ENCODE measurements around the gene INSIG1.
A peak's percentile ranks its signal among the peaks of the same experiment; 100 is the strongest.

INSIG1 gene

GRCh38 chr7:155349601-155350331 lies 52.1 kb downstream of the INSIG1 start:
- Histone ChIP-seq H3K27me3 (peaks cover 0 to 47% of the 10 kb centered on the region in 2 donors), H3K4me1 (peaks cover 0 to 11% (median 5%) of the 10 kb centered on the region in 4 donors), H3K4me3 (no peak overlapping the region), H3K9me3 (no peaks in the 10 kb centered on the region), H3K27ac (no peak overlapping the region), H3K36me3 (no peaks in the 10 kb centered on the region)
- no peak for TF ChIP-seq CTCF (IDR thresholded peaks at IDR 0.05)
- intact Hi-C loops (cut with DNase I; ENCODE audit: low total_unique reads) = loop anchor here (5.0 kb wide), 1 partner anchor 427 kb away; no protein-coding TSS in a partner anchor
- peak in 1 of 2 donors; percentile 53 for DNase-seq

GRCh38 chr7:155351120-155351870 lies 53.6 kb downstream of the INSIG1 start:
- peaks cover 0 to 55% of the 10 kb centered on the region in 2 donors for H3K27me3 ChIP-seq

GRCh38 chr7:155352076-155352752 lies 54.5 kb downstream of the INSIG1 start:
- TF ChIP-seq CTCF (IDR thresholded peaks at IDR 0.05) = no peak
- Histone ChIP-seq H3K27me3 (peaks cover 0 to 63% of the 10 kb centered on the region in 2 donors), H3K4me3 (no peak overlapping the region), H3K4me1 (peaks cover 0 to 5% (median 0%) of the 10 kb centered on the region in 4 donors), H3K9me3 (no peaks in the 10 kb centered on the region), H3K27ac (no peak overlapping the region), H3K36me3 (no peaks in the 10 kb centered on the region)
- no peak for DNase-seq
- intact Hi-C loops (cut with DNase I; ENCODE audit: low total_unique reads) = loop anchor here (5.0 kb wide), 1 partner anchor 430 kb away; no protein-coding TSS in a partner anchor

More at GRCh38 chr7:155351120-155351870, 53.6 kb downstream of the INSIG1 start:
- H3K9me3 ChIP-seq = no peaks in the 10 kb centered on the region
- no peak for TF ChIP-seq CTCF (IDR thresholded peaks at IDR 0.05)
- H3K4me3 ChIP-seq = no peak overlapping the region
- peak in 1 of 2 donors; percentile 40 for DNase-seq
- intact Hi-C loops (cut with DNase I; ENCODE audit: low total_unique reads) = loop anchor here (5.0 kb wide), 1 partner anchor 429 kb away; no protein-coding TSS in a partner anchor
- peaks cover 0 to 5% (median 0%) of the 10 kb centered on the region in 4 donors for H3K4me1 ChIP-seq
- H3K36me3 ChIP-seq = no peaks in the 10 kb centered on the region
- H3K27ac ChIP-seq = no peak overlapping the region

- intact Hi-C loops (cut with DNase I; ENCODE audit: low total_unique reads) = loop anchor here (5.0 kb wide), 1 partner anchor 430 kb away; no protein-coding TSS in a partner anchor
- H3K36me3 ChIP-seq = no peaks in the 10 kb centered on the region
- no peak for DNase-seq
- no peaks in the 10 kb centered on the region for H3K9me3 ChIP-seq
- TF ChIP-seq CTCF (IDR thresholded peaks at IDR 0.05) = no peak
- no peak overlapping the region for H3K4me3 ChIP-seq
- H3K4me1 ChIP-seq = peaks cover 0 to 5% (median 0%) of the 10 kb centered on the region in 4 donors
- H3K27me3 ChIP-seq = peaks cover 0 to 67% of the 10 kb centered on the region in 2 donors
- no peak overlapping the region for H3K27ac ChIP-seq
Measured at GRCh38 chr7:155352753-155353115, 55.1 kb downstream of the INSIG1 start.

- Histone ChIP-seq H3K27me3 (peaks cover 0 to 74% of the 10 kb centered on the region in 2 donors), H3K27ac (no peak overlapping the region), H3K36me3 (no peaks in the 10 kb centered on the region), H3K4me1 (peaks cover 0 to 5% (median 0%) of the 10 kb centered on the region in 4 donors), H3K4me3 (no peak overlapping the region), H3K9me3 (no peaks in the 10 kb centered on the region)
- DNase-seq = peak in 1 of 2 donors; percentile 3
- TF ChIP-seq CTCF (IDR thresholded peaks at IDR 0.05) = no peak
- intact Hi-C loops (cut with DNase I; ENCODE audit: low total_unique reads) = loop anchor here (5.0 kb wide), 1 partner anchor 431 kb away; no protein-coding TSS in a partner anchor
Measured at GRCh38 chr7:155353256-155353897, 55.7 kb downstream of the INSIG1 start.
